Measurements from ENCODE around the gene LPCAT1. TPM values are rescaled to one million over a fixed set of nuclear protein-coding genes. Genes with fewer than 3 reads are reported as not detected.

The LPCAT1 gene
- total RNA-seq, 1 experiment from 2014 or later: 75.0 TPM

DNA sequence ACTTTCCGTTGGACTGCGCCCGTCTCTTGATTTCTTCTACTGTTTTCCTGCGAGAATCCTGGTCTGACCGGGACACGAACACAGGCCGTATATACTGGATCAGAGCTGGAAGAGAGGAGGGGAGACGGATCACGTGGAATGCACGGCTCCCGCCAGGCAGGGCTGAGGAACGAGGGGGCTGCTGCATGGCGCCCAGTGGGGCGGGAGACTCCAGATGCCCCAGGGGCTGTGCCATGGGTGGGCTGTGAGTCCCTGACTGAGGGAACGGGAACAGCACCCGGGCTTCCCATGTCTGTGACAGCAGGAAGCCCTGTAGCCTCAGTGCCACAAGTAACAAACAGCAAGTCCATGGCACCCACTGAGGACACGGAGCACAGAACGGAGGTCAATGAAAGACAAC lies 34.0 kb downstream of the LPCAT1 start:
- intact Hi-C loops (cut with micrococcal nuclease): no loop called here
- H3K27me3 ChIP-seq (ENCODE audit: insufficient read depth, low read length): no peaks in the 10 kb centered on the region
- H2AFZ ChIP-seq (ENCODE audit: low read depth, low read length, poor library complexity, severe bottlenecking): no peak overlapping the region
- ATAC-seq (no peak), DNase-seq (ENCODE audit: low read depth, low spot score) (no peak)
- TF ChIP-seq EZH2 (IDR thresholded peaks at IDR 0.05) (no peak), SRF (IDR thresholded peaks at IDR 0.05; ENCODE audit: low read depth) (no peak), JUND (IDR thresholded peaks at IDR 0.05) (no peak), SIN3A (IDR thresholded peaks at IDR 0.05; ENCODE audit: low read depth) (no peak), TCF7L2 (IDR thresholded peaks at IDR 0.05; ENCODE audit: borderline replicate concordance, extremely low read depth, insufficient read depth, insufficient read length) (no peak), EGR1 (IDR thresholded peaks at IDR 0.05; ENCODE audit: low read depth) (no peak), CBX3 (IDR thresholded peaks at IDR 0.05; ENCODE audit: low read depth) (no peak), EZH2phosphoT487 (IDR thresholded peaks at IDR 0.05; ENCODE audit: borderline replicate concordance) (no peak), ZNF274 (IDR thresholded peaks at IDR 0.05; ENCODE audit: low read depth, low read length) (no peak), POLR2A (IDR thresholded peaks at IDR 0.05; ENCODE audit: borderline replicate concordance, extremely low read depth, insufficient read depth, insufficient read length) (no peak), POLR2AphosphoS5 (IDR thresholded peaks at IDR 0.05; ENCODE audit: low read depth, low read length) (no peak), YY1 (IDR thresholded peaks at IDR 0.05; ENCODE audit: extremely low read depth, insufficient replicate concordance, low read depth, low read length) (no peak), RAD21 (IDR thresholded peaks at IDR 0.05; ENCODE audit: low read depth) (no peak)
- TF ChIP-seq, protein P1, sequence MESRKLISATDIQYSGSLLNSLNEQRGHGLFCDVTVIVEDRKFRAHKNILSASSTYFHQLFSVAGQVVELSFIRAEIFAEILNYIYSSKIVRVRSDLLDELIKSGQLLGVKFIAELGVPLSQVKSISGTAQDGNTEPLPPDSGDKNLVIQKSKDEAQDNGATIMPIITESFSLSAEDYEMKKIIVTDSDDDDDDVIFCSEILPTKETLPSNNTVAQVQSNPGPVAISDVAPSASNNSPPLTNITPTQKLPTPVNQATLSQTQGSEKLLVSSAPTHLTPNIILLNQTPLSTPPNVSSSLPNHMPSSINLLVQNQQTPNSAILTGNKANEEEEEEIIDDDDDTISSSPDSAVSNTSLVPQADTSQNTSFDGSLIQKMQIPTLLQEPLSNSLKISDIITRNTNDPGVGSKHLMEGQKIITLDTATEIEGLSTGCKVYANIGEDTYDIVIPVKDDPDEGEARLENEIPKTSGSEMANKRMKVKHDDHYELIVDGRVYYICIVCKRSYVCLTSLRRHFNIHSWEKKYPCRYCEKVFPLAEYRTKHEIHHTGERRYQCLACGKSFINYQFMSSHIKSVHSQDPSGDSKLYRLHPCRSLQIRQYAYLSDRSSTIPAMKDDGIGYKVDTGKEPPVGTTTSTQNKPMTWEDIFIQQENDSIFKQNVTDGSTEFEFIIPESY (IDR thresholded peaks at IDR 0.05; ENCODE audit: extremely low read depth, insufficient replicate concordance, low read length): no peak
- TF ChIP-seq, protein P2, sequence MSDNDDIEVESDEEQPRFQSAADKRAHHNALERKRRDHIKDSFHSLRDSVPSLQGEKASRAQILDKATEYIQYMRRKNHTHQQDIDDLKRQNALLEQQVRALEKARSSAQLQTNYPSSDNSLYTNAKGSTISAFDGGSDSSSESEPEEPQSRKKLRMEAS (IDR thresholded peaks at IDR 0.05): no peak
- TF ChIP-seq, protein P3, sequence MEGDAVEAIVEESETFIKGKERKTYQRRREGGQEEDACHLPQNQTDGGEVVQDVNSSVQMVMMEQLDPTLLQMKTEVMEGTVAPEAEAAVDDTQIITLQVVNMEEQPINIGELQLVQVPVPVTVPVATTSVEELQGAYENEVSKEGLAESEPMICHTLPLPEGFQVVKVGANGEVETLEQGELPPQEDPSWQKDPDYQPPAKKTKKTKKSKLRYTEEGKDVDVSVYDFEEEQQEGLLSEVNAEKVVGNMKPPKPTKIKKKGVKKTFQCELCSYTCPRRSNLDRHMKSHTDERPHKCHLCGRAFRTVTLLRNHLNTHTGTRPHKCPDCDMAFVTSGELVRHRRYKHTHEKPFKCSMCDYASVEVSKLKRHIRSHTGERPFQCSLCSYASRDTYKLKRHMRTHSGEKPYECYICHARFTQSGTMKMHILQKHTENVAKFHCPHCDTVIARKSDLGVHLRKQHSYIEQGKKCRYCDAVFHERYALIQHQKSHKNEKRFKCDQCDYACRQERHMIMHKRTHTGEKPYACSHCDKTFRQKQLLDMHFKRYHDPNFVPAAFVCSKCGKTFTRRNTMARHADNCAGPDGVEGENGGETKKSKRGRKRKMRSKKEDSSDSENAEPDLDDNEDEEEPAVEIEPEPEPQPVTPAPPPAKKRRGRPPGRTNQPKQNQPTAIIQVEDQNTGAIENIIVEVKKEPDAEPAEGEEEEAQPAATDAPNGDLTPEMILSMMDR (IDR thresholded peaks at IDR 0.05 in 2 of 3, conservative IDR thresholded peaks at IDR 0.05 in 1 of 3; ENCODE audit: borderline replicate concordance in 1 of 3, insufficient read depth in 1 of 3, low read depth in 2 of 3, low read length in 2 of 3): no peak
- no peaks in the 10 kb centered on the region for H3K4me1 ChIP-seq (ENCODE audit: control insufficient read depth in 1 of 2, insufficient read depth in 2 of 2, low read length in 2 of 2)
- no TSS peak for BruUV-seq (replicated peaks)
- H3K36me3 ChIP-seq (ENCODE audit: control insufficient read depth in 1 of 2, insufficient read depth in 2 of 2, low read length in 2 of 2): peaks cover 27 to 33% of the 10 kb centered on the region in 2 experiments; a peak in 3 of 4 replicates
- no peak overlapping the region for H3K9ac ChIP-seq (ENCODE audit: low read length)
- no peaks in the 10 kb centered on the region for H4K20me1 ChIP-seq (ENCODE audit: insufficient read depth)
- H3K27ac ChIP-seq (ENCODE audit: low read depth, low read length): no peak overlapping the region
- ChIA-PET CTCF (no interaction called here), POLR2A (no interaction called here), RAD21 (ENCODE audit: low non-redundant PET in 1 of 2, low total read pairs in 2 of 2, uncharacterized antibody in 2 of 2, unreplicated experiment in 2 of 2) (no interaction called here)
- no peaks in the 10 kb centered on the region; the same call in 1 of the 2 replicates for H3K79me2 ChIP-seq (ENCODE audit: insufficient read depth, low read length)
- no peak overlapping the region for H3K4me2 ChIP-seq (ENCODE audit: low read length)
- H3K9me3 ChIP-seq (ENCODE audit: control insufficient read depth in 1 of 2, insufficient read depth in 1 of 2, low read depth in 1 of 2, low read length in 2 of 2): no peaks in the 10 kb centered on the region
- no peak overlapping the region for H3K4me3 ChIP-seq (replicated peaks in 1 of 2; ENCODE audit: low read depth in 1 of 2, low read length in 2 of 2)
- no peaks in the 10 kb centered on the region for H3K9me2 ChIP-seq (ENCODE audit: insufficient read depth)

Data from HCT116 (cell line).